ENCODE measurements around the gene METTL24.

METTL24 gene

DNA sequence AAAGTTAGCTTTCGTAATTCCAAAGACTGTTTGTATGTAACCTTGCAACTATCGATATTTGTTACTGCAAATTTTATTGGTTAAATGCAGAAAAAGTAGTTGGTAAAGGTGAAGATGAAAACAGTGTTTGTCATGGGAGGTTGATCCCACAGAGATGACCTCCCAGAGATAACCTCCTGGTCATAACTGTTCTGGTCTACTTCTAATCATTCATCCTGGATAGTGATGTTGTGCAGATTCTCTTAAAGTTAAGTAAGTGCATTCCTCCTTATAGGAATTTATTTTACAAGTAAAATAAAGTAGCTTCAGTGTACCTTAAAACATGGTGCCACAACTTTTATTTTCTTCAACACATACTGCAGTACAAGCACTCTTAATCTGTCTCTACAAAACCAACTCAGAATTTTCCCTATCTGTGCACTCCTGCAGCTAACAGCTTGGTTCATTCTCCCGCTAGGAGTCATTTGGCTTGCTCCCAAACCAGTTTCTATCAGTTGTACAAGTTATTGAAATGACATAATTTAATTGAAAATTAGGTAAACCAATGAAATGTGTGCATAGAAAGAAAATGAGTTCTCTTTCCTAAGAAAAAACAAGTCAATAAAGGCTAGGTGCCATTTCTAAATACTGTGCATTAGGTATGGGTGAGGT lies 19.2 kb downstream of the METTL24 start:
- no peak for DNase-seq (ENCODE audit: low read depth in 1 of 2, low spot score in 1 of 2)

- DNase-seq (ENCODE audit: low read depth in 1 of 2, low spot score in 1 of 2), result no peak
Observed at GRCh38 chr6:110337486-110337885, 20.7 kb downstream of the METTL24 start.

- DNase-seq (ENCODE audit: low read depth in 1 of 2, low spot score in 1 of 2), result no peak
Observed at GRCh38 chr6:110334423-110335180, 23.5 kb downstream of the METTL24 start.

DNA sequence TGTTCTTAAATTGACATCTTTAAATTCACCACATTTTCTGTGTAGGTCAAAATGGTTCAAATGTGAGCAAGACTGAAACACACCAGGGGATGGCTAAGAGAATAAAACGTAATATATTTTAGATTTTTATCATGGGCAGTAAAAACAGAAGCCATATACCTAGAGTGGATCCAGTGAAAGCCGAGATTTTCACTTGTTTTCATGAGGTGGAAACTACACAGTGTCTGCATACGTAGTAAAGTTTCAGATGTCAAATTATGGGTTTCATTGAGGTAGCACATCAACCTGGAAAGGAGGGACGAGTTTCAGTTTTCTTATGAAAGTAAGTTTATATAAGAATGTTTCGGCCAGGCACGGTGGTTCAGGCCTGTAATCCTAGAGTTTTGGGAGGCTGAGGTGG lies 25.9 kb downstream of the METTL24 start:
- no peak for DNase-seq (ENCODE audit: low read depth in 1 of 2, low spot score in 1 of 2)

- DNase-seq (ENCODE audit: low read depth in 1 of 2, low spot score in 1 of 2), result no peak
Observed at GRCh38 chr6:110331816-110332215, 26.3 kb downstream of the METTL24 start.

- no peak for DNase-seq (ENCODE audit: low read depth in 1 of 2, low spot score in 1 of 2)
Observed at GRCh38 chr6:110331390-110331789, 26.8 kb downstream of the METTL24 start.

DNA sequence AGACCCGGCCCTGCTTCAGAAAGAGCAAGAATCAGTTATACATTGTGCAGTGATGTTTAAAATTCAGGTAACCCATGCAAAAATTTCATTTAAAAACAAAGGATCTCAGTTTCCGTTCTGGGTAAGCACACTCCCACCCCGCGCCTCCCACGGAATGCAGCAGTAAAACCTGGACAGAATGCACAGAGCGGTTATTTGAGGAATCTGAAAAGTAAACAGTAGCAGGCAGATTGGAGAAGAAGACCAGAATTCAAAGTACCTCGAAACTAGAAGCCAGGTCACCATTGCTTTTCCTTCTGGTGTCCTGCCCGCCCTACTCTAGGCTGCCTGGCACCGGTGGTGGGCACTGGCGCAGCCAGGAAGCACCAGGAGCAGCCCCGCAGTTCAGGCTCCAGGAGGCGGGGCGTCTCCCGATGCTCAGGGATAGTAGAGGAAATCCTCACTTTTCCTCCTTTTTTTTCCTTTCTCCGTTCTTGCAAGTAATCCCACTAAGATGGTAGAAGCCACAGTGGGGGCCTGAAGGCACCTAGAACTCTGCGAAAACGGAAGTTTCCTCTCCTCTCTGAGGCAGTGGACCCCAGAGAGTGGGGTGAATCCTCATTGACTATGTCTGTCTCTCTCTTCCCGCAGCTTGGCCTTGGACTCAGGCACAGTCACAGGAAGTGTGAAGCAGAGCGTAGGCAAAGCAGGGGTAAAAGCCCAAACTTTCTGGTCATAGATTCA lies 28.3 kb downstream of the METTL24 start:
- DNase-seq (ENCODE audit: low read depth in 1 of 2, low spot score in 1 of 2), result no peak

DNA sequence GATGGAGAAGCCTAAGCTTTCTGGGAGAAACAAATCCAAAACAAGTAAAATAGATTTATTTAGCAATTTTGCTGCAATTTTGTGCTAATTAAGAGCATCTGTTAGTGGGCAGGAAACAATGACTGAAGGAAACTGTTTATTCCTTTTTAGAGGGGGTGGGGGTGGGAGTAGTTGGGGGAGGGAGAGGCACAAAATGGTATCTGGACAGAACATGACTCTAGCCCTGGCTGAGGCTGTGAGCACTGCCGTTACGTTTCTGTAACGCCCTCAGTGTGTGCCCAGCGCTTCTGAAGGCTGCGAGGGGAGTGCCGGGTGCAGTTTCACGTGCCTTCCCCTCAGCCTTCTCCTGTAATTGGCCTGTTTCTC lies 28.8 kb downstream of the METTL24 start:
- DNase-seq (ENCODE audit: low read depth in 1 of 2, low spot score in 1 of 2), result no peak

- no peak for DNase-seq (ENCODE audit: low read depth in 1 of 2, low spot score in 1 of 2)
Observed at GRCh38 chr6:110328259-110328658, 29.9 kb downstream of the METTL24 start.

DNA sequence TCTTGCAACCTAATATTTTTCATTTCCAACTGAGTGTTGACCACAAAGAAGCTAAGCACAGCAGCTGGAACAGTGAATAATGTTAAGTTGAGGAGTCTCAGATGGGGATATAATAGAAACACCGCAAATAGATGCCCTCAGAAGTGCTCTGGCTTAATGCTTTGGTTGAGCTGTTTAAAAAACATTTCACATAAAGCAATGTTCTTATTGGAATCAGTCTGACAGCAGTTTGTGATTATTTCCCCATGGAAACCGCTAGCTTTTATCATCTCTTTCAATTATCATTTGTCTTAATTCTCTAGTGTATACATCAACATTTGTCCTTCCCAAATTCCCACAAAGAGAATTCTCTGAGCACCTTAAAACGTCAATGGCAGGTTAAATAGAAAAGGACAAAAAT lies 30.8 kb downstream of the METTL24 start:
- no peak for DNase-seq (ENCODE audit: low read depth in 1 of 2, low spot score in 1 of 2)

GRCh38 chr6:110326609-110327008 lies 31.5 kb downstream of the METTL24 start:
- no peak for DNase-seq (ENCODE audit: low read depth in 1 of 2, low spot score in 1 of 2)

DNA sequence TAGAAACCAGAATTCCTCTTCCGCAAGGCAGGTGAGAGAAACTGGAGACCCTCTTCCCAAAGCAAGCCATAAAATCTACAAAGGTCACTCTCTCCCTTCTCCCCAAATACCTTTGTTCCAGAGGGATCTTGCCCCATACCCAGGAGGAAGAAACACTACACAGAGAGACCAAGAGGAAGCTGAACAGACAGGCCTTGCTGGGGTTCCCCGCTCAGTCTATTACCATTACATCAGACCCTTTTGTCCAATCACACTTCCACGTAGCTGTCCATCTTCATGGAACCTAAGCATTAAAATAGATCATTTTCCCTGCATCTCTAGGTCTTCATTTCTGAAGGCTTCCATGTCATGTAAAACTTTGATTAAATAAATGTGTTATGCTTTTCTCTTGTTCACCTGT lies 32.1 kb downstream of the METTL24 start:
- no peak for DNase-seq (ENCODE audit: low read depth in 1 of 2, low spot score in 1 of 2)

DNA sequence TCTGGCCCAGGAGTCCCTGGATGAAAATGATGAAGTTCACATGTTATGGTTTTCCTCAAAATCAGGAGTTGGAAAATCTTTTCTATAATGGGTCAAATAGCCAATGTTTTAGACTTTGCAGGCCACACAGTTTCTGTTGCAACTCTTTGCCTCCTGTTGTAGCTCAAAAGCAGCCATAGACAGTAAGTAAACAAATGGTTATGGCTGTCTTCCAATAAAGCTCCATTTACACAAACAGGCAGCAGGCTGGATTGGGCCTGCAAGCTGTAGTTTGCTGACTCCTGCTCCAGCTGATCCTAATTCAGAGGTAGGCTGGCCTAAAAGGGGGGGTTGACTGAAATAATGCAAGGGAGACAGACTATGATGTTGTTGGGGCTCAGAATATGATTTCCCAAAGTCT lies 33.0 kb downstream of the METTL24 start:
- no peak for DNase-seq (ENCODE audit: low read depth in 1 of 2, low spot score in 1 of 2)

GRCh38 chr6:110324548-110324947 lies 33.6 kb downstream of the METTL24 start:
- no peak for DNase-seq (ENCODE audit: low read depth in 1 of 2, low spot score in 1 of 2)

GRCh38 chr6:110323258-110323657 lies 34.9 kb downstream of the METTL24 start:
- no peak for DNase-seq (ENCODE audit: low read depth in 1 of 2, low spot score in 1 of 2)

DNA sequence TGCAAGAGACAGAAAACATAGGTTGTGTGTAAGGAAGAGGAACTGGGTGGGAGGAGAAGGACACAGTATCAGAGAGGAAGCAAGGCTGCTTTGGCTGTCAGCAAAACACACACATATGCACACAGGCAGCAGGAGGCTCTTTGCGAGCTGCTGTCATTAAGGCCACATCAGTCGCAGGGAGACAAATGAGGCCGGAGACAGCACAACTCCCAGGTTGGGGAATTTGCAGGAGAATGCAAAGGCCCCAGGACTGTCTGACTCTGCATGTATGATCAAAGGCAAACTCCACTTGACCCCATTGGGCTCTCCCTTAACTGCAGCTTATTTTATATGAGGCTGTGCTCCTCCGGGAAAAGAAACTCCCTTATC lies 35.3 kb downstream of the METTL24 start:
- DNase-seq (ENCODE audit: low read depth in 1 of 2, low spot score in 1 of 2), result no peak

GRCh38 chr6:110322151-110322873 lies 35.8 kb downstream of the METTL24 start:
- no peak for DNase-seq (ENCODE audit: low read depth in 1 of 2, low spot score in 1 of 2)

GRCh38 chr6:110320307-110320706 lies 37.8 kb downstream of the METTL24 start:
- no peak for DNase-seq (ENCODE audit: low read depth in 1 of 2, low spot score in 1 of 2)

DNA sequence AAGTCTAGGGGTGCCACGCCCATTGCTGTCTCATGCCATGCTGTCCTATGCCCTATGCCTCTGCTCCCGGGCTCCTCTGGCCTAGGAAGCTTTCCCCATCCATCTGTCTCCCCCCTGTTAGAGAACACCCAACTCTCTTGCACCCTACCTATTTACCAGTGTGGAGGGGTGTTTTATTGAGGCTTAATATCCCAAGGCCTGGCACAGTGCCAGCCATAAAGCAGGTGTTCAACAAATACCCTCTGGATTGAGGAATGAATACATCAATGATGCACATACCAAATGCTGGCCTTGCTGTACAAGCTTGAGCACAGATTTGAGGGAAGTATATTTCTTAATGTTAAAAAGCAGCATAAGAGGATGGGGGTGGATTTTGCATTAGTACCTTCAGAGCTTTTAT lies 38.3 kb downstream of the METTL24 start:
- DNase-seq (ENCODE audit: low read depth in 1 of 2, low spot score in 1 of 2), result no peak

DNA sequence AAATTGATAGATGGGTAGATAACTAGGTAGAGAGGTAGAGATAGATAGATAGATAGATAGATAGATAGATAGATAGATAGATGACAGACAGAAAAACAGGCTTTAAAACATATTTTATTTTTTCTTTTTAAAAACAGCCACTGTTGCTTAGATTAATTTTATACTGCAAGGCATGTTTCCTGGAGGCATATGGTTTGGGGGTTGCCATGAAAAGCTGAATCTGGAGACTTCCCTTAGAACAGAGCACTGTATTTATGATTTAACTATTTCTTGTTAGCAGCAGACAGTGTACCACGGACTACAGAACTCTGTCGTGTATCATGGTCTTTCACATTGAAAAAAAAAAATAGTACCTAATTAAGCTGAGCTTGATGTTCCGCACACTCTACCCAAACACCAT lies 38.8 kb downstream of the METTL24 start:
- no peak for DNase-seq (ENCODE audit: low read depth in 1 of 2, low spot score in 1 of 2)

GRCh38 chr6:110318971-110319370 lies 39.2 kb downstream of the METTL24 start:
- no peak for DNase-seq (ENCODE audit: low read depth in 1 of 2, low spot score in 1 of 2)

DNA sequence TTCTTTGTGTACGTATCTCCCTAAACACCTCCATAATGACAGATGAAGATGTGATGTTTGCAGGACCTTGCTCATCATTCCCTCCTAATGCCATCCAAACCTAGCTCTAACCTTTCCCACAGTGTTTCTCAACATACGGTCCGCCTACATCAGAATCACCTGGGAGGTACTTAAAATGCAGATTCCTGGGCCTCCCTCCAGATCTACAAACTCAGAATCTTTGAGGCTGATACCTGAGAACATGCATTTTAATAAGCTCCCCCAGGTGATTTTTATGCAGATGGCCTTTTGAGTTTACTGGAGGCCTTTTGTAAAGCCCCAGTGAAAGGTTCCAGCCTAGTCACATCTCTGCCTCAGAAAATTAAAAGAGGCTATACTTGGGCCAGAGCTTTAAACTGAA lies 40.5 kb downstream of the METTL24 start:
- DNase-seq (ENCODE audit: low read depth in 1 of 2, low spot score in 1 of 2), result no peak

Measured in activated T-helper 1 cell treated with anti-CD3 and anti-CD28 coated beads, Interleukin-2, amount 50 U/mL, for 16 hours (primary cell).